H1 (cell line): ENCODE measurements around the gene PIF1. TPM values are rescaled to one million over a fixed set of nuclear protein-coding genes. Genes with fewer than 3 reads are reported as not detected.

Source experiments
- CTCF ChIA-PET: fragments of 300-600 bp; sonication (Branson Sonifier 250); formaldehyde crosslinking; loops from one replicate; lab custom pipeline; 2021; ENCODE audit not compliant: partially characterized antibody; lab: Charles Lee
- POLR2A ChIA-PET: fragments of 300-600 bp; sonication (Branson Sonifier 250); formaldehyde crosslinking; loops from one replicate; lab custom pipeline; 2021; ENCODE audit warnings: inconsistent platforms; ENCODE audit not compliant: partially characterized antibody; lab: Charles Lee
- DNase-seq, 2 experiments: peaks; one replicate each; pipeline versions ENCODE4 v3.0.0 to v3.0.0-alpha.2; 2010 to 2022; ENCODE audit warnings: low spot score in 2 of 2, low read depth in 1 of 2, mixed read lengths in 1 of 2
- FAIRE-seq: peaks from 2 replicates; lab custom pipeline; 2011; peaks lifted over from hg19 to GRCh38; lab: Jason Lieb, UNC
- H2AFZ ChIP-seq: 2 replicates; pipeline ENCODE4 v1.8.1; 2012; ENCODE audit warnings: low read length, inconsistent platforms
- H2AK5ac ChIP-seq: 2 replicates; pipeline ENCODE4 v1.6.1; 2013; ENCODE audit warnings: low read depth, low read length
- H2BK120ac ChIP-seq: replicated peaks from 2 replicates; pipeline ENCODE3; 2013; ENCODE audit warnings: low read depth, low read length, inconsistent platforms
- H2BK12ac ChIP-seq: 2 replicates; pipeline ENCODE4 v1.6.1; 2013; ENCODE audit warnings: low read depth, low read length
- H2BK15ac ChIP-seq: 2 replicates; pipeline ENCODE4 v1.6.1; 2013; ENCODE audit warnings: low read length
- H2BK20ac ChIP-seq: 2 replicates; pipeline ENCODE4 v1.6.1; 2013; ENCODE audit warnings: low read length
- H2BK5ac ChIP-seq: 2 replicates; pipeline ENCODE4 v1.6.1; 2013; ENCODE audit warnings: low read depth, low read length
- H3K14ac ChIP-seq: 2 replicates; pipeline ENCODE4 v1.6.1; 2013; ENCODE audit warnings: inconsistent platforms; ENCODE audit not compliant: insufficient read length
- H3K18ac ChIP-seq: 2 replicates; pipeline ENCODE4 v1.6.1; 2013; ENCODE audit warnings: low read length; ENCODE audit errors: extremely low read depth
- H3K23ac ChIP-seq: 2 replicates; pipeline ENCODE4 v1.6.1; 2013; ENCODE audit warnings: inconsistent platforms; ENCODE audit not compliant: insufficient read length
- H3K23me2 ChIP-seq: 2 replicates; pipeline ENCODE4 v1.6.1; 2013; ENCODE audit warnings: low read depth, low read length
- H3K27ac ChIP-seq: 2 replicates; pipeline ENCODE4 v1.6.1; 2011; ENCODE audit warnings: low read depth, low read length, inconsistent platforms
- H3K27me3 ChIP-seq, 4 experiments: replicated peaks in 1 of 4; 1 replicate in 1 of 4; 2 replicates in 3 of 4; pipeline versions ENCODE4 v1.6.1 to v1.8.1; 2011 to 2013; ENCODE audit warnings: low read length in 3 of 4, mild to moderate bottlenecking in 3 of 4, inconsistent platforms in 2 of 4, mixed read lengths in 2 of 4, moderate library complexity in 1 of 4; ENCODE audit not compliant: control insufficient read depth in 3 of 4, insufficient read depth in 3 of 4; ENCODE audit errors: extremely low read depth in 1 of 4
- H3K36me3 ChIP-seq, 4 experiments: 2 replicates each; pipeline versions ENCODE4 v1.6.1 to v1.8.1; 2011 to 2013; ENCODE audit warnings: mild to moderate bottlenecking in 4 of 4, low read length in 3 of 4, moderate library complexity in 2 of 4, control low read depth in 1 of 4, inconsistent platforms in 1 of 4; ENCODE audit not compliant: insufficient read depth in 4 of 4, control insufficient read depth in 2 of 4
- H3K4ac ChIP-seq: replicated peaks from 2 replicates; pipeline ENCODE3; 2013; ENCODE audit warnings: low read length, low read depth, mixed read lengths, inconsistent platforms; ENCODE audit not compliant: insufficient read length
- H3K4me1 ChIP-seq, 4 experiments: replicated peaks in 1 of 4; 1 replicate in 1 of 4; 2 replicates in 3 of 4; pipeline versions ENCODE4 v1.6.1 to v1.8.1; 2011 to 2013; ENCODE audit warnings: low read length in 3 of 4, inconsistent platforms in 2 of 4, mixed read lengths in 1 of 4; ENCODE audit not compliant: insufficient read depth in 4 of 4, control insufficient read depth in 3 of 4
- H3K4me2 ChIP-seq, 2 experiments: 2 replicates each; pipeline versions ENCODE4 v1.6.1 to v1.8.1; 2011 to 2013; ENCODE audit warnings: low read depth in 2 of 2, low read length in 2 of 2, control low read depth in 1 of 2, inconsistent platforms in 1 of 2, mild to moderate bottlenecking in 1 of 2; ENCODE audit not compliant: insufficient read depth in 1 of 2
- H3K4me3 ChIP-seq, 4 experiments: fragments of 200-600, 300-600 bp in 1 of 4; sonication (generic), shearing (Covaris generic), sonication (Bioruptor Twin) in 1 of 4; 2 replicates each; pipeline versions ENCODE4 v1.5.1 to v1.8.1; 2011 to 2016; ENCODE audit warnings: low read length in 4 of 4, low read depth in 3 of 4, control low read depth in 2 of 4, inconsistent platforms in 2 of 4, mild to moderate bottlenecking in 2 of 4, mixed read lengths in 1 of 4, moderate library complexity in 1 of 4; ENCODE audit not compliant: insufficient read depth in 2 of 4; ENCODE audit errors: extremely low read depth in 1 of 4
- H3K56ac ChIP-seq: replicated peaks from 2 replicates; pipeline ENCODE3; 2013; ENCODE audit warnings: low read depth, mild to moderate bottlenecking, mixed read lengths, low read length, inconsistent platforms; ENCODE audit not compliant: insufficient read length
- H3K79me1 ChIP-seq: 2 replicates; pipeline ENCODE4 v1.6.1; 2013; ENCODE audit warnings: low read depth, low read length, control low read depth
- H3K79me2 ChIP-seq, 2 experiments: 2 replicates each; pipeline versions ENCODE4 v1.6.1 to v1.8.1; 2012 to 2013; ENCODE audit warnings: low read length in 2 of 2, mild to moderate bottlenecking in 2 of 2, inconsistent platforms in 1 of 2; ENCODE audit not compliant: insufficient read depth in 2 of 2, control insufficient read depth in 1 of 2
- H3K9ac ChIP-seq, 4 experiments: replicated peaks in 1 of 4; 1 replicate in 1 of 4; 2 replicates in 3 of 4; pipeline versions ENCODE4 v1.6.1 to v1.8.1; 2011 to 2013; ENCODE audit warnings: low read depth in 3 of 4, low read length in 3 of 4, control low read depth in 2 of 4, mild to moderate bottlenecking in 2 of 4, moderate library complexity in 2 of 4, inconsistent platforms in 1 of 4; ENCODE audit errors: extremely low read depth in 1 of 4
- H3K9me3 ChIP-seq, 2 experiments: 2 replicates each; pipeline versions ENCODE4 v1.6.1 to v1.8.1; 2012 to 2013; ENCODE audit warnings: mild to moderate bottlenecking in 2 of 2, moderate library complexity in 2 of 2, control low read depth in 1 of 2, inconsistent platforms in 1 of 2, low read depth in 1 of 2, low read length in 1 of 2, mixed read lengths in 1 of 2; ENCODE audit not compliant: insufficient read depth in 2 of 2
- H4K20me1 ChIP-seq, 2 experiments: replicated peaks in 1 of 2; 2 replicates each; pipeline versions ENCODE3 to v1.8.1; 2011 to 2013; ENCODE audit warnings: inconsistent platforms in 2 of 2, low read length in 2 of 2, mild to moderate bottlenecking in 1 of 2; ENCODE audit not compliant: insufficient read depth in 2 of 2, control insufficient read depth in 1 of 2
- H4K5ac ChIP-seq: 2 replicates; pipeline ENCODE4 v1.6.1; 2013; ENCODE audit warnings: low read length, low read depth, mixed read lengths, inconsistent platforms; ENCODE audit not compliant: insufficient read length
- H4K8ac ChIP-seq: 2 replicates; pipeline ENCODE4 v1.8.0; 2013; ENCODE audit warnings: mild to moderate bottlenecking, moderate library complexity, low read length, inconsistent platforms; ENCODE audit not compliant: insufficient read depth; ENCODE audit errors: extremely low read depth
- H4K91ac ChIP-seq: replicated peaks from 2 replicates; pipeline ENCODE3; 2013; ENCODE audit warnings: low read length, mixed read lengths, inconsistent platforms; ENCODE audit not compliant: insufficient read length
- BACH1 ChIP-seq: IDR thresholded peaks from 2 replicates; pipeline ENCODE4 v1.6.1; 2012; ENCODE audit warnings: low read length, improper control_type of control experiment
- POLR2A ChIP-seq, 2 experiments: IDR thresholded peaks; 1 replicate in 1 of 2; 2 replicates in 1 of 2; pipeline ENCODE4 v1.6.1; 2011; ENCODE audit warnings: low read depth in 2 of 2, low read length in 2 of 2, mild to moderate bottlenecking in 2 of 2; ENCODE audit errors: control extremely low read depth in 1 of 2
- WGBS, 2 experiments: shearing (Covaris generic) in 1 of 2; methylation state at CpG; one replicate each; pipeline versions ENCODE4 v1.1.6 to v1.1.7; 2013 to 2015; ENCODE audit warnings: low lambda C conversion rate in 2 of 2, mixed read lengths in 2 of 2, inconsistent platforms in 1 of 2, low coverage in 1 of 2, missing lambda C conversion rate in 1 of 2; ENCODE audit not compliant: insufficient replicate concordance in 2 of 2, insufficient coverage in 1 of 2, insufficient read length in 1 of 2; ENCODE audit errors: extremely low coverage in 1 of 2, missing lambda C conversion rate in 1 of 2; 5-methylcytosine and 5-hydroxymethylcytosine counted together
- polyA plus RNA-seq, 7 experiments: library from polyadenylated mRNA; depleted of rRNA in 3 of 7; stranded (reverse) in 5 of 7; unstranded in 2 of 7; fragments of >200 nt in 5 of 7; fragments of 200-250 nt in 2 of 7; gene quantifications; 1 replicate in 5 of 7; 2 replicates in 1 of 7; 4 replicates in 1 of 7; pipeline versions ENCODE4 v1.2.1 to v1.2.3, GENCODE V29; 2011 to 2013; ENCODE audit warnings: missing spikeins in 2 of 7, mixed read lengths in 2 of 7
- total RNA-seq: library from RNA; stranded (reverse); fragmentation: NEBNext Ultra II Directional; extraction: Animal tissue kit (Norgen Biotek cat#: 25700); gene quantifications from 2 replicates; pipeline ENCODE4 v1.2.1, GENCODE V29; 2021

The PIF1 gene
- total and polyA plus RNA-seq, 2 of the 8 experiments (the other 6 are each of a cell fraction or from before 2014, with no cell fraction given): 73.3 to 138 TPM

- peak overlapping the region in 1 of 4 experiments; percentile 20; a peak in 1 of 8 replicates for H3K4me3 ChIP-seq
Measured at GRCh38 chr15:64844576-64845145, 19.2 kb upstream of the PIF1 start.

More at GRCh38 chr15:64844576-64845145, 19.2 kb upstream of the PIF1 start:
- H3K9ac ChIP-seq: peak overlapping the region in 1 of 4 experiments; percentile 43; a peak in 1 of 7 replicates
- no peak overlapping the region for H3K23ac ChIP-seq
- ChIA-PET POLR2A (interaction anchor here (0.9 to 3.0 kb wide), 13 partner anchors 10 to 83 kb away, joined by 3 to 11 read pairs (median 4); no protein-coding TSS in a partner anchor), CTCF (interaction anchor here (0.8 to 1.4 kb wide), 5 partner anchors 9 to 63 kb away, joined by 3 to 5 read pairs (median 3); no protein-coding TSS in a partner anchor)
- no peak overlapping the region for H4K5ac ChIP-seq
- H3K4me1 ChIP-seq: peaks cover 16 to 30% (median 19%) of the 10 kb centered on the region in 4 experiments
- H3K4me2 ChIP-seq: peak overlapping the region; percentile 5 to 28; a peak in 3 of 4 replicates
- no peak overlapping the region for H4K91ac ChIP-seq
- H3K4ac ChIP-seq: no peak overlapping the region
- H2AK5ac ChIP-seq: no peak overlapping the region
- FAIRE-seq (no peak), DNase-seq (no peak)
- H2BK120ac ChIP-seq: no peak overlapping the region
- H3K9me3 ChIP-seq: no peaks in the 10 kb centered on the region
- no peak overlapping the region for H3K27ac ChIP-seq
- H4K8ac ChIP-seq: no peak overlapping the region
- H2BK15ac ChIP-seq: 0 out of 2 replicates have a peak overlapping the region, but pooled peaks have one; percentile 81
- no peak overlapping the region for H2BK20ac ChIP-seq
- H4K20me1 ChIP-seq: peaks cover 14 to 28% of the 10 kb centered on the region in 2 experiments
- 0 out of 3 replicates have a peak, but pooled peaks of 1 of the 2 experiments have one; percentile 25 for TF ChIP-seq POLR2A (IDR thresholded peaks at IDR 0.05; ENCODE audit: control extremely low read depth in 1 of 2, low read depth in 2 of 2, low read length in 2 of 2)
- TF ChIP-seq BACH1: no peak
- H3K23me2 ChIP-seq: peaks cover 15% of the 10 kb centered on the region
- H3K36me3 ChIP-seq: peaks cover 0 to 10% (median 5%) of the 10 kb centered on the region in 4 experiments; a peak in 3 of 8 replicates
- 85% methylated on average over 8 of the region's 8 CpGs; no CpG with 5 or more reads in 1 of the 2 experiments for WGBS, 2 experiments
- H3K18ac ChIP-seq: no peak overlapping the region
- no peak overlapping the region for H2BK5ac ChIP-seq
- H3K56ac ChIP-seq: no peak overlapping the region
- peaks cover 23% of the 10 kb centered on the region for H3K79me1 ChIP-seq
- no peak overlapping the region for H2BK12ac ChIP-seq
- no peak overlapping the region for H3K14ac ChIP-seq
- H3K79me2 ChIP-seq: peaks cover 4 to 66% of the 10 kb centered on the region in 2 experiments
- H3K27me3 ChIP-seq: no peaks in the 10 kb centered on the region
- H2AFZ ChIP-seq: no peak overlapping the region
